Keratinocyte (primary cell): Measurements from ENCODE around the gene MBNL2.

Experiments used
- CTCF ChIP-seq, 3 experiments: IDR thresholded peaks in 1 of 3; conservative IDR thresholded peaks in 1 of 3; optimal IDR thresholded peaks in 1 of 3; 2 replicates in 2 of 3; 3 replicates in 1 of 3; pipeline versions ENCODE3 to v1.5.1; 2011; ENCODE audit warnings: low read length in 3 of 3, mild to moderate bottlenecking in 3 of 3, moderate library complexity in 2 of 3, control low read depth in 1 of 3, inconsistent platforms in 1 of 3; ENCODE audit not compliant: insufficient read depth in 2 of 3; ENCODE audit errors: extremely low read depth in 1 of 3
- EZH2 ChIP-seq: IDR thresholded peaks from one replicate; pipeline ENCODE4 v1.6.1; 2012; ENCODE audit warnings: inconsistent platforms, mild to moderate bottlenecking, low read length, moderate library complexity

- no peak for TF ChIP-seq CTCF (optimal IDR thresholded peaks at IDR 0.05 in 1 of 3, IDR thresholded peaks at IDR 0.05 in 1 of 3, conservative IDR thresholded peaks at IDR 0.05 in 1 of 3; ENCODE audit: extremely low read depth in 1 of 3, insufficient read depth in 2 of 3, low read length in 3 of 3)
- TF ChIP-seq EZH2 = no peak
Measured at GRCh38 chr13:97417698-97418097, 195.6 kb downstream of the MBNL2 start.
